ENCODE results near the gene KIAA0930. TPM values are rescaled to one million over a fixed set of nuclear protein-coding genes. Genes with fewer than 3 reads are reported as not detected.

Gene KIAA0930
- total RNA-seq, 6 donors from 2014 or later = 31.2 to 103 (median 42.8) TPM

- Histone ChIP-seq H3K27ac (peak overlapping the region in 1 of 4 donors; percentile 61), H3K9me3 (no peaks in the 10 kb centered on the region), H3K4me3 (no peak overlapping the region), H3K36me3 (no peaks in the 10 kb centered on the region), H3K27me3 (no peaks in the 10 kb centered on the region), H3K4me1 (no peaks in the 10 kb centered on the region)
- WGBS, 2 donors = 73 to 81% methylated on average over 5 to 6 of the region's 6 CpGs
- TF ChIP-seq EP300 (IDR thresholded peaks at IDR 0.05) = no peak
- no peak for TF ChIP-seq POLR2A (IDR thresholded peaks at IDR 0.05)
- TF ChIP-seq CTCF (IDR thresholded peaks at IDR 0.05) = no peak
- no peak for TF ChIP-seq POLR2AphosphoS5 (IDR thresholded peaks at IDR 0.05)
- DNase-seq (no peak), ATAC-seq (ENCODE audit: low FRiP score in 2 of 2) (no peak)
Observed at GRCh38 chr22:45254789-45255278, 14.1 kb upstream of the KIAA0930 start.

DNA sequence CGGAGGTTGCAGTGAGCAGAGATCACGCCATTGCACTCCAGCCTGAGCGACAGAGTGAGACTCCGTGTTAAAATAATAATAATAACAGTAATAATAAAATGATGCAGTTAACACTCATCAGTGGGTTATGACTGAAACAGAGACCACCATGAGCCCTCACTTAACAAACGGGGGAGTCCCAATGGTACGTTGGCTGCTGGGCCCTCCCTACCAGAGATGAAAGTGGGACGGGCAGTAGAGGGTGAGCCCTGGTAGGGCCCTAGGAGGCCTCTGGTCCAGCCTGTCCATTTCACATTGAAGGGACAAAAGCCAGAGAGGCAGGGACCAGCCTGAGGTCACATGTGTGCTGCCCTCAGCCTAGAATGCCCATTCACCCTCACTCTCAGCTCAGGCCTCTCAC is 13.7 kb upstream of the KIAA0930 start:
- no peaks in the 10 kb centered on the region for H3K9me3 ChIP-seq
- 93 to 94% methylated on average over 7 of the region's 7 CpGs for WGBS, 2 donors
- H3K4me1 ChIP-seq = no peaks in the 10 kb centered on the region
- no peaks in the 10 kb centered on the region for H3K27me3 ChIP-seq
- H3K27ac ChIP-seq = peak overlapping the region in 1 of 4 donors; percentile 61
- DNase-seq = no peak
- no peak for TF ChIP-seq POLR2A (IDR thresholded peaks at IDR 0.05)
- TF ChIP-seq EP300 (IDR thresholded peaks at IDR 0.05) = no peak
- no peak for TF ChIP-seq POLR2AphosphoS5 (IDR thresholded peaks at IDR 0.05)
- TF ChIP-seq CTCF (IDR thresholded peaks at IDR 0.05) = no peak
- no peak for ATAC-seq (ENCODE audit: low FRiP score in 2 of 2)
- no peaks in the 10 kb centered on the region for H3K36me3 ChIP-seq
- no peak overlapping the region for H3K4me3 ChIP-seq

DNA sequence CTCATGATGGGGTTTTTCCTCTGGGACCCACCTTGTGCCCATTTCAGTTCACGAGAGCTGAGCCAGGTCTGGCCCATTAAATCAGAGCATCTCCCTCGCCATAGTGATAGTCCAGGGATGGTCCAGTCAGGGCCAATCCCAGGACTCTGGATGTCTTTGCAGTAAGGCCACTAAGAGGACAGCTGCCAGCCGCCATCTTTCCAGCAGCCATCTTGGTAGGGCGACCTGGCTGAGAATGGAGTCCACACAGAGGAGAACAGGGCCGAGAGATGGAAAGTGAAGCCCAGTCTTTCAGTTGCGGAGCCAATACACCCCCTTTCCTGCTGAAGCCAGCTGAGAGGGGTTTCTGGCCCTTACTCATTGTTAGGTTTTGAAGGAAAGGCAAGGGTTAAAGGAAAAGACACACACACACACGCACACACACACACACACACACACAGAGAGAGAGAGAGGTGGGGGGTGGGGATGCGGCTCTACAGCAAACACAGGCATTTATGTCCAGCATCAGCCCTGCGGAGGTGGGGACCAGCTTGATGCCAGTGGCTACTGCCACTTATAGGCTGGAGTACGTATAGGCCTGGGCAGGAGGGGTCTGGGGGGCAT is 12.4 kb upstream of the KIAA0930 start:
- H3K27ac ChIP-seq = no peak overlapping the region
- H3K27me3 ChIP-seq = no peaks in the 10 kb centered on the region
- no peak for ATAC-seq (ENCODE audit: low FRiP score in 2 of 2)
- no peaks in the 10 kb centered on the region for H3K4me1 ChIP-seq
- WGBS, 2 donors = 81 to 83% methylated on average over 9 to 10 of the region's 10 CpGs
- no peak for TF ChIP-seq POLR2AphosphoS5 (IDR thresholded peaks at IDR 0.05)
- TF ChIP-seq POLR2A (IDR thresholded peaks at IDR 0.05) = no peak
- TF ChIP-seq CTCF (IDR thresholded peaks at IDR 0.05) = no peak
- no peak for TF ChIP-seq EP300 (IDR thresholded peaks at IDR 0.05)
- H3K4me3 ChIP-seq = no peak overlapping the region
- no peak for DNase-seq
- no peaks in the 10 kb centered on the region for H3K36me3 ChIP-seq
- H3K9me3 ChIP-seq = no peaks in the 10 kb centered on the region

GRCh38 chr22:45251825-45252224 is 11.1 kb upstream of the KIAA0930 start:
- WGBS, 2 donors = 63 to 84% methylated on average over 8 of the region's 8 CpGs
- H3K27me3 ChIP-seq = no peaks in the 10 kb centered on the region
- H3K36me3 ChIP-seq = no peaks in the 10 kb centered on the region
- TF ChIP-seq POLR2A (IDR thresholded peaks at IDR 0.05) (no peak), POLR2AphosphoS5 (IDR thresholded peaks at IDR 0.05) (no peak), CTCF (IDR thresholded peaks at IDR 0.05) (no peak), EP300 (IDR thresholded peaks at IDR 0.05) (no peak)
- no peaks in the 10 kb centered on the region for H3K9me3 ChIP-seq
- ATAC-seq (ENCODE audit: low FRiP score in 2 of 2) = no peak
- H3K27ac ChIP-seq = no peak overlapping the region
- H3K4me1 ChIP-seq = peaks cover 0 to 2% (median 0%) of the 10 kb centered on the region in 4 donors
- DNase-seq = no peak
- no peak overlapping the region for H3K4me3 ChIP-seq
